Ishikawa (cell line): ENCODE results near the gene SHMT2.

ENCODE experiments used
- CEBPB ChIP-seq: IDR thresholded peaks from 2 replicates; pipeline ENCODE4 v1.6.1; 2012
- EP300 ChIP-seq: IDR thresholded peaks from 2 replicates; pipeline ENCODE4 v1.6.1; 2012; ENCODE audit warnings: borderline replicate concordance
- MAX ChIP-seq: IDR thresholded peaks from 2 replicates; pipeline ENCODE4 v1.6.1; 2012
- NFIC ChIP-seq: IDR thresholded peaks from 2 replicates; pipeline ENCODE4 v1.6.1; 2012
- RAD21 ChIP-seq: IDR thresholded peaks from 2 replicates; pipeline ENCODE4 v1.6.1; 2012; ENCODE audit warnings: low read depth
- REST ChIP-seq: IDR thresholded peaks from 2 replicates; pipeline ENCODE4 v1.6.1; 2012; ENCODE audit warnings: low read depth, mild to moderate bottlenecking
- TAF1 ChIP-seq: IDR thresholded peaks from 2 replicates; pipeline ENCODE4 v1.6.1; 2012; ENCODE audit warnings: low read depth, mild to moderate bottlenecking

GRCh38 chr12:57220770-57221168 lies 8.7 kb upstream of the SHMT2 start:
- TF ChIP-seq REST (no peak), RAD21 (no peak), EP300 (no peak), MAX (no peak), NFIC (no peak), TAF1 (no peak), CEBPB (no peak)
